ENCODE measurements around the gene NEU4.
"Not testable (repeated sequence)": the region's sequence is repeated elsewhere in the genome, so short reads cannot be mapped to it uniquely, and the experiment has no call there.

Gene NEU4

GRCh38 chr2:241833756-241834526 is 24.9 kb downstream of the NEU4 start:
- H3K9me3 ChIP-seq (ENCODE audit: control insufficient read depth, low read length); H3K4me1 ChIP-seq (ENCODE audit: control insufficient read depth, insufficient read depth, low read length, poor library complexity, severe bottlenecking); H3K27ac ChIP-seq (ENCODE audit: low read depth, low read length, severe bottlenecking); H3K4me3 ChIP-seq (ENCODE audit: extremely low read depth, insufficient read depth, low read length, poor library complexity, severe bottlenecking); H3K36me3 ChIP-seq (ENCODE audit: control insufficient read depth, insufficient read depth, low read length): not testable (repeated sequence)
- WGBS, 2 experiments (ENCODE audit: insufficient coverage in 2 of 2), result 92 to 95% methylated on average over 22 to 24 of the region's 28 CpGs

GRCh38 chr2:241834527-241835210 is 25.7 kb downstream of the NEU4 start:
- Histone ChIP-seq H3K36me3 (ENCODE audit: control insufficient read depth, insufficient read depth, low read length) (no peaks in the 10 kb centered on the region), H3K4me1 (ENCODE audit: control insufficient read depth, insufficient read depth, low read length, poor library complexity, severe bottlenecking) (no peaks in the 10 kb centered on the region), H3K4me3 (ENCODE audit: extremely low read depth, insufficient read depth, low read length, poor library complexity, severe bottlenecking) (no peak overlapping the region), H3K27ac (ENCODE audit: low read depth, low read length, severe bottlenecking) (no peak overlapping the region), H3K9me3 (ENCODE audit: control insufficient read depth, low read length) (no peaks in the 10 kb centered on the region)
- WGBS, 2 experiments (ENCODE audit: insufficient coverage in 2 of 2), result 91 to 98% methylated on average over 7 to 8 of the region's 10 CpGs

- Histone ChIP-seq H3K9me3 (ENCODE audit: control insufficient read depth, low read length) (no peaks in the 10 kb centered on the region), H3K36me3 (ENCODE audit: control insufficient read depth, insufficient read depth, low read length) (no peaks in the 10 kb centered on the region), H3K27ac (ENCODE audit: low read depth, low read length, severe bottlenecking) (no peak overlapping the region), H3K4me3 (ENCODE audit: extremely low read depth, insufficient read depth, low read length, poor library complexity, severe bottlenecking) (no peak overlapping the region), H3K4me1 (ENCODE audit: control insufficient read depth, insufficient read depth, low read length, poor library complexity, severe bottlenecking) (no peaks in the 10 kb centered on the region)
- WGBS, 2 experiments (ENCODE audit: insufficient coverage in 2 of 2), result 88 to 98% methylated on average over 4 of the region's 4 CpGs
Observed at GRCh38 chr2:241835611-241836010, 26.6 kb downstream of the NEU4 start.

- no peaks in the 10 kb centered on the region for H3K36me3 ChIP-seq (ENCODE audit: control insufficient read depth, insufficient read depth, low read length)
- H3K27ac ChIP-seq (ENCODE audit: low read depth, low read length, severe bottlenecking), result no peak overlapping the region
- no peaks in the 10 kb centered on the region for H3K4me1 ChIP-seq (ENCODE audit: control insufficient read depth, insufficient read depth, low read length, poor library complexity, severe bottlenecking)
- WGBS, 2 experiments (ENCODE audit: insufficient coverage in 2 of 2), result 77% methylated on average over 2 of the region's 6 CpGs; no CpG with 5 or more reads in 1 of the 2 experiments
- H3K9me3 ChIP-seq (ENCODE audit: control insufficient read depth, low read length), result no peaks in the 10 kb centered on the region
- H3K4me3 ChIP-seq (ENCODE audit: extremely low read depth, insufficient read depth, low read length, poor library complexity, severe bottlenecking), result no peak overlapping the region
Observed at GRCh38 chr2:241836292-241836691, 27.3 kb downstream of the NEU4 start.

- no peak overlapping the region for H3K4me3 ChIP-seq (ENCODE audit: extremely low read depth, insufficient read depth, low read length, poor library complexity, severe bottlenecking)
- H3K4me1 ChIP-seq (ENCODE audit: control insufficient read depth, insufficient read depth, low read length, poor library complexity, severe bottlenecking), result no peaks in the 10 kb centered on the region
- 74% methylated on average over 9 to 11 of the region's 13 CpGs for WGBS, 2 experiments (ENCODE audit: insufficient coverage in 2 of 2)
- H3K27ac ChIP-seq (ENCODE audit: low read depth, low read length, severe bottlenecking), result no peak overlapping the region
- no peaks in the 10 kb centered on the region for H3K36me3 ChIP-seq (ENCODE audit: control insufficient read depth, insufficient read depth, low read length)
- no peaks in the 10 kb centered on the region for H3K9me3 ChIP-seq (ENCODE audit: control insufficient read depth, low read length)
Observed at GRCh38 chr2:241837197-241837965, 28.4 kb downstream of the NEU4 start.

GRCh38 chr2:241841181-241842066 is 32.4 kb downstream of the NEU4 start:
- WGBS, 2 experiments (ENCODE audit: insufficient coverage in 2 of 2), result 83 to 87% methylated on average over 20 to 22 of the region's 28 CpGs
- Histone ChIP-seq H3K4me1 (ENCODE audit: control insufficient read depth, insufficient read depth, low read length, poor library complexity, severe bottlenecking) (no peaks in the 10 kb centered on the region), H3K36me3 (ENCODE audit: control insufficient read depth, insufficient read depth, low read length) (no peaks in the 10 kb centered on the region), H3K4me3 (ENCODE audit: extremely low read depth, insufficient read depth, low read length, poor library complexity, severe bottlenecking) (no peak overlapping the region), H3K9me3 (ENCODE audit: control insufficient read depth, low read length) (no peaks in the 10 kb centered on the region), H3K27ac (ENCODE audit: low read depth, low read length, severe bottlenecking) (no peak overlapping the region)

GRCh38 chr2:241842067-241842415 is 33.0 kb downstream of the NEU4 start:
- Histone ChIP-seq H3K9me3 (ENCODE audit: control insufficient read depth, low read length) (no peaks in the 10 kb centered on the region), H3K27ac (ENCODE audit: low read depth, low read length, severe bottlenecking) (no peak overlapping the region), H3K36me3 (ENCODE audit: control insufficient read depth, insufficient read depth, low read length) (no peaks in the 10 kb centered on the region), H3K4me3 (ENCODE audit: extremely low read depth, insufficient read depth, low read length, poor library complexity, severe bottlenecking) (no peak overlapping the region), H3K4me1 (ENCODE audit: control insufficient read depth, insufficient read depth, low read length, poor library complexity, severe bottlenecking) (no peaks in the 10 kb centered on the region)
- WGBS, 2 experiments (ENCODE audit: insufficient coverage in 2 of 2), result 81 to 87% methylated on average over 5 to 10 of the region's 11 CpGs

- Histone ChIP-seq H3K4me3 (ENCODE audit: extremely low read depth, insufficient read depth, low read length, poor library complexity, severe bottlenecking) (no peak overlapping the region), H3K27ac (ENCODE audit: low read depth, low read length, severe bottlenecking) (no peak overlapping the region), H3K4me1 (ENCODE audit: control insufficient read depth, insufficient read depth, low read length, poor library complexity, severe bottlenecking) (no peaks in the 10 kb centered on the region), H3K36me3 (ENCODE audit: control insufficient read depth, insufficient read depth, low read length) (no peaks in the 10 kb centered on the region), H3K9me3 (ENCODE audit: control insufficient read depth, low read length) (no peaks in the 10 kb centered on the region)
- 83% methylated on average over 27 to 29 of the region's 29 CpGs for WGBS, 2 experiments (ENCODE audit: insufficient coverage in 2 of 2)
Observed at GRCh38 chr2:241842620-241843211, 33.7 kb downstream of the NEU4 start.

- no peaks in the 10 kb centered on the region for H3K9me3 ChIP-seq (ENCODE audit: control insufficient read depth, low read length)
- 81 to 94% methylated on average over 18 to 31 of the region's 52 CpGs for WGBS, 2 experiments (ENCODE audit: insufficient coverage in 2 of 2)
- no peak overlapping the region for H3K4me3 ChIP-seq (ENCODE audit: extremely low read depth, insufficient read depth, low read length, poor library complexity, severe bottlenecking)
- no peak overlapping the region for H3K27ac ChIP-seq (ENCODE audit: low read depth, low read length, severe bottlenecking)
- H3K36me3 ChIP-seq (ENCODE audit: control insufficient read depth, insufficient read depth, low read length), result no peaks in the 10 kb centered on the region
- H3K4me1 ChIP-seq (ENCODE audit: control insufficient read depth, insufficient read depth, low read length, poor library complexity, severe bottlenecking), result no peaks in the 10 kb centered on the region
Observed at GRCh38 chr2:241843321-241844065, 34.5 kb downstream of the NEU4 start.
